Endothelial cell of umbilical vein (primary cell): ENCODE measurements around the gene CILP. TPM values are rescaled to one million over a fixed set of nuclear protein-coding genes. Genes with fewer than 3 reads are reported as not detected.

ENCODE experiments used
- BruUV-seq: library from RNA; stranded (reverse); fragments of 400-500 nt; replicated peaks from 2 replicates; lab custom pipeline; 2021; lab: Mats Ljungman, UMichigan
- CTCF ChIA-PET: fragments of 300-600, 350-600 bp; sonication (Branson Sonifier 250); formaldehyde crosslinking; loops from one replicate; lab custom pipeline; 2021; ENCODE audit warnings: antibody characterized with exemption, inconsistent platforms; lab: Charles Lee
- POLR2A ChIA-PET: fragments of 300-600, 350-600 bp; sonication (Branson Sonifier 250); formaldehyde crosslinking; loops from one replicate; lab custom pipeline; 2021; ENCODE audit warnings: antibody characterized with exemption, inconsistent platforms; lab: Charles Lee
- DNase-seq: peaks from one replicate; pipeline ENCODE4 v3.0.0-alpha.2; 2011; ENCODE audit warnings: low read depth, low spot score
- FAIRE-seq: peaks from 2 replicates; lab custom pipeline; 2011; peaks lifted over from hg19 to GRCh38; lab: Jason Lieb, UNC
- H2AFZ ChIP-seq: 2 replicates; pipeline ENCODE4 v1.6.0; 2012; ENCODE audit warnings: low read depth, low read length, control low read depth, inconsistent platforms
- H3K27ac ChIP-seq: 2 replicates; pipeline ENCODE4 v1.5.1; 2011; ENCODE audit warnings: low read depth, mild to moderate bottlenecking, control low read depth, low read length, moderate library complexity; ENCODE audit not compliant: insufficient read depth
- H3K27me3 ChIP-seq, 2 experiments: 2 replicates each; pipeline versions ENCODE4 v1.6.0 to v1.6.1; 2011; ENCODE audit warnings: low read length in 2 of 2, mixed read lengths in 1 of 2; ENCODE audit not compliant: control insufficient read depth in 2 of 2, insufficient read depth in 2 of 2
- H3K36me3 ChIP-seq, 2 experiments: 2 replicates in 1 of 2; 3 replicates in 1 of 2; pipeline ENCODE4 v1.5.1; 2011; ENCODE audit warnings: low read length in 2 of 2, mild to moderate bottlenecking in 1 of 2, moderate library complexity in 1 of 2; ENCODE audit not compliant: control insufficient read depth in 2 of 2, insufficient read depth in 2 of 2; ENCODE audit errors: extremely low read depth in 1 of 2
- H3K4me1 ChIP-seq: 3 replicates; pipeline ENCODE4 v1.5.1; 2011; ENCODE audit warnings: mild to moderate bottlenecking, low read length; ENCODE audit not compliant: control insufficient read depth, insufficient read depth; ENCODE audit errors: extremely low read depth
- H3K4me2 ChIP-seq: 2 replicates; pipeline ENCODE4 v1.6.1; 2011; ENCODE audit warnings: low read length, control low read depth, mixed read lengths; ENCODE audit not compliant: insufficient read depth
- H3K4me3 ChIP-seq, 3 experiments: fragments of 200-600 bp in 1 of 3; sonication (generic), shearing (Covaris generic) in 1 of 3; replicated peaks in 1 of 3; 2 replicates each; pipeline ENCODE4 v1.5.1; 2011 to 2016; ENCODE audit warnings: control low read depth in 3 of 3, low read length in 3 of 3, mild to moderate bottlenecking in 2 of 3, inconsistent platforms in 1 of 3, low read depth in 1 of 3, moderate library complexity in 1 of 3; ENCODE audit not compliant: insufficient read depth in 1 of 3
- H3K79me2 ChIP-seq: 2 replicates; pipeline ENCODE4 v1.6.0; 2012; ENCODE audit warnings: low read length, inconsistent platforms; ENCODE audit not compliant: control insufficient read depth, insufficient read depth
- H3K9ac ChIP-seq: replicated peaks from 2 replicates; pipeline ENCODE3; 2011; ENCODE audit warnings: low read length, control low read depth; ENCODE audit not compliant: insufficient read depth; ENCODE audit errors: extremely low read depth
- H3K9me1 ChIP-seq: replicated peaks from 3 replicates; pipeline ENCODE4 v1.6.0; 2011; ENCODE audit warnings: mild to moderate bottlenecking, low read length; ENCODE audit not compliant: control insufficient read depth, insufficient read depth; ENCODE audit errors: extremely low read depth
- H3K9me3 ChIP-seq: replicated peaks from 2 replicates; pipeline ENCODE4 v1.5.1; 2012; ENCODE audit warnings: low read length, inconsistent platforms; ENCODE audit not compliant: control insufficient read depth, insufficient read depth
- H4K20me1 ChIP-seq: replicated peaks from 2 replicates; pipeline ENCODE3; 2011; ENCODE audit warnings: mild to moderate bottlenecking, low read length; ENCODE audit not compliant: control insufficient read depth, insufficient read depth; ENCODE audit errors: extremely low read depth
- EZH2 ChIP-seq: IDR thresholded peaks from 2 replicates; pipeline ENCODE4 v1.6.1; 2012; ENCODE audit warnings: borderline replicate concordance, low read depth, mild to moderate bottlenecking, moderate library complexity, low read length, inconsistent platforms; ENCODE audit not compliant: severe bottlenecking
- FOS ChIP-seq: IDR thresholded peaks from 2 replicates; pipeline ENCODE4 v1.6.1; 2011; ENCODE audit warnings: mild to moderate bottlenecking, low read length, moderate library complexity, borderline replicate concordance; ENCODE audit not compliant: insufficient read depth
- GATA2 ChIP-seq: IDR thresholded peaks from 2 replicates; pipeline ENCODE4 v1.7.0; 2011; ENCODE audit warnings: low read depth, mild to moderate bottlenecking, moderate library complexity, mixed read lengths, low read length; ENCODE audit not compliant: insufficient read length, insufficient read depth
- JUN ChIP-seq: IDR thresholded peaks from 2 replicates; pipeline ENCODE4 v1.6.1; 2011; ENCODE audit warnings: borderline replicate concordance, low read depth; ENCODE audit not compliant: insufficient read length, insufficient read depth
- MYC ChIP-seq: IDR thresholded peaks from one replicate; pipeline ENCODE4 v1.6.1; 2011; ENCODE audit warnings: mild to moderate bottlenecking, low read depth, low read length
- POLR2A ChIP-seq: IDR thresholded peaks from 2 replicates; pipeline ENCODE4 v1.6.1; 2012; ENCODE audit warnings: low read depth, mild to moderate bottlenecking, control low read depth, low read length
- POLR2AphosphoS5 ChIP-seq: IDR thresholded peaks from 2 replicates; pipeline ENCODE4 v1.6.1; 2012; ENCODE audit warnings: low read depth, mild to moderate bottlenecking, control low read depth, low read length, moderate library complexity; ENCODE audit not compliant: insufficient read depth
- dilution Hi-C: fragments of 300-500 bp; cut with MboI; formaldehyde crosslinking; loops from one replicate; pipeline ENCODE4 v1.15.0; 2019; ENCODE audit warnings: low sequenced_read_pairs; ENCODE audit not compliant: extremely low pct_ligation_motif_present
- intact Hi-C: fragments of 100-400 bp; cut with micrococcal nuclease; formaldehyde crosslinking; loops from one replicate; pipeline ENCODE4 v1.10.0; 2022
- polyA plus RNA-seq, 4 experiments: library from polyadenylated mRNA; depleted of rRNA in 3 of 4; stranded (reverse) in 3 of 4; unstranded in 1 of 4; fragments of >200 nt; gene quantifications; 2 replicates each; pipeline versions ENCODE4 v1.2.1 to v1.2.3, GENCODE V29; 2011 to 2012; ENCODE audit warnings: missing spikeins in 1 of 4
- total RNA-seq: library from RNA; stranded (reverse); gene quantifications from 2 replicates; pipeline ENCODE4 v1.2.3, GENCODE V29; 2021
- TF ChIP-seq, protein P1 (sequence below), 2 donors: IDR thresholded peaks; 1 replicate in 1 of 2; 2 replicates in 1 of 2; pipeline ENCODE4 v1.5.1; 2011; ENCODE audit warnings: low read length in 2 of 2, mild to moderate bottlenecking in 2 of 2, moderate library complexity in 2 of 2, control low read depth in 1 of 2, inconsistent platforms in 1 of 2, low read depth in 1 of 2; ENCODE audit not compliant: insufficient read depth in 1 of 2; ENCODE audit errors: extremely low read depth in 1 of 2
- TF ChIP-seq, protein P2 (sequence below): IDR thresholded peaks from 2 replicates; pipeline ENCODE4 v1.6.1; 2011; ENCODE audit not compliant: insufficient read depth, insufficient read length

Gene CILP
- total and polyA plus RNA-seq, 2 donors (not counting 3 experiments of a cell fraction or from before 2014, with no cell fraction given): 0.01 TPM; not detected in 1

DNA sequence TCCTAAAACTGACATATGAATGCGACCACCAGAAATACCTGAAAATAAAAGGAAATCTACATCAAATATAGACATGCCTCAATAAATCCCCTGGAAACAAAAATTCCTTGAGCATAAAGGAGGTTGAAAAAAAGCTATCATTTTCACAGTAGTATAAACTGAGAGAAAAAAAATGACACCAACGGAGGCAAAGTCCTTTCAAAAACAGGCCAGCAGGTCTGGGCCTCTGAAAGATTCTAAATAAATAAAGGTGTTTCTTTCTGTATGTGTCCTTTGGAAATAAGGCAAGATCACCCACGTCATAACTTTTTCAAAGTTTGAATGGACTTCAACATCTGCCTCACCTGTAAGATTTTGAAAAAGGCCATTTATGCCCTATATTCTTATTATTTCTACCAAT lies 31.1 kb downstream of the CILP start:
- peaks cover 6% of the 10 kb centered on the region for H3K4me1 ChIP-seq
- no peak overlapping the region for H3K4me2 ChIP-seq
- H2AFZ ChIP-seq: no peak overlapping the region
- intact Hi-C loops (no loop called here), dilution Hi-C loops (no loop called here)
- H3K4me3 ChIP-seq: no peak overlapping the region
- BruUV-seq: no TSS peak
- ChIA-PET POLR2A (no interaction called here), CTCF (no interaction called here)
- peaks cover 52% of the 10 kb centered on the region for H3K79me2 ChIP-seq
- H3K27ac ChIP-seq: no peak overlapping the region
- no peaks in the 10 kb centered on the region for H4K20me1 ChIP-seq
- no peak for FAIRE-seq
- no peaks in the 10 kb centered on the region for H3K9me3 ChIP-seq
- no peak for DNase-seq
- no peak overlapping the region for H3K9ac ChIP-seq
- H3K36me3 ChIP-seq: peaks cover 4 to 11% of the 10 kb centered on the region in 2 experiments
- no peaks in the 10 kb centered on the region for H3K27me3 ChIP-seq
- no peaks in the 10 kb centered on the region for H3K9me1 ChIP-seq
- TF ChIP-seq, protein P1, sequence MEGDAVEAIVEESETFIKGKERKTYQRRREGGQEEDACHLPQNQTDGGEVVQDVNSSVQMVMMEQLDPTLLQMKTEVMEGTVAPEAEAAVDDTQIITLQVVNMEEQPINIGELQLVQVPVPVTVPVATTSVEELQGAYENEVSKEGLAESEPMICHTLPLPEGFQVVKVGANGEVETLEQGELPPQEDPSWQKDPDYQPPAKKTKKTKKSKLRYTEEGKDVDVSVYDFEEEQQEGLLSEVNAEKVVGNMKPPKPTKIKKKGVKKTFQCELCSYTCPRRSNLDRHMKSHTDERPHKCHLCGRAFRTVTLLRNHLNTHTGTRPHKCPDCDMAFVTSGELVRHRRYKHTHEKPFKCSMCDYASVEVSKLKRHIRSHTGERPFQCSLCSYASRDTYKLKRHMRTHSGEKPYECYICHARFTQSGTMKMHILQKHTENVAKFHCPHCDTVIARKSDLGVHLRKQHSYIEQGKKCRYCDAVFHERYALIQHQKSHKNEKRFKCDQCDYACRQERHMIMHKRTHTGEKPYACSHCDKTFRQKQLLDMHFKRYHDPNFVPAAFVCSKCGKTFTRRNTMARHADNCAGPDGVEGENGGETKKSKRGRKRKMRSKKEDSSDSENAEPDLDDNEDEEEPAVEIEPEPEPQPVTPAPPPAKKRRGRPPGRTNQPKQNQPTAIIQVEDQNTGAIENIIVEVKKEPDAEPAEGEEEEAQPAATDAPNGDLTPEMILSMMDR (IDR thresholded peaks at IDR 0.05; ENCODE audit: extremely low read depth in 1 of 2, insufficient read depth in 1 of 2, low read depth in 1 of 2, low read length in 2 of 2): no peak
- TF ChIP-seq JUN (no peak), FOS (no peak), GATA2 (no peak), MYC (no peak), POLR2AphosphoS5 (no peak), EZH2 (no peak), POLR2A (no peak)
- TF ChIP-seq, protein P2, sequence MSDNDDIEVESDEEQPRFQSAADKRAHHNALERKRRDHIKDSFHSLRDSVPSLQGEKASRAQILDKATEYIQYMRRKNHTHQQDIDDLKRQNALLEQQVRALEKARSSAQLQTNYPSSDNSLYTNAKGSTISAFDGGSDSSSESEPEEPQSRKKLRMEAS: no peak
